ENCODE results near the gene ZCRB1.

The ZCRB1 gene

GRCh38 chr12:42284157-42284556, 41.7 kb downstream of the ZCRB1 start:
- TF ChIP-seq TAF1 (IDR thresholded peaks at IDR 0.05; ENCODE audit: borderline replicate concordance, insufficient read depth, low read length) (no peak), FOXP2 (optimal IDR thresholded peaks at IDR 0.05; ENCODE audit: borderline replicate concordance, extremely low read depth, extremely low read length, insufficient read depth) (no peak), REST (IDR thresholded peaks at IDR 0.05; ENCODE audit: insufficient read depth in 1 of 2, low read depth in 2 of 2, low read length in 2 of 2) (no peak), POLR2AphosphoS5 (IDR thresholded peaks at IDR 0.05; ENCODE audit: low read depth, low read length) (no peak), SIN3A (IDR thresholded peaks at IDR 0.05; ENCODE audit: borderline replicate concordance, insufficient read depth, low read length) (no peak)

GRCh38 chr12:42283739-42284138, 42.2 kb downstream of the ZCRB1 start:
- TF ChIP-seq FOXP2 (optimal IDR thresholded peaks at IDR 0.05; ENCODE audit: borderline replicate concordance, extremely low read depth, extremely low read length, insufficient read depth): no peak
- no peak for TF ChIP-seq SIN3A (IDR thresholded peaks at IDR 0.05; ENCODE audit: borderline replicate concordance, insufficient read depth, low read length)
- TF ChIP-seq POLR2AphosphoS5 (IDR thresholded peaks at IDR 0.05; ENCODE audit: low read depth, low read length): no peak
- TF ChIP-seq REST (IDR thresholded peaks at IDR 0.05; ENCODE audit: insufficient read depth in 1 of 2, low read depth in 2 of 2, low read length in 2 of 2): no peak
- no peak for TF ChIP-seq TAF1 (IDR thresholded peaks at IDR 0.05; ENCODE audit: borderline replicate concordance, insufficient read depth, low read length)

GRCh38 chr12:42282294-42282693, 43.6 kb downstream of the ZCRB1 start:
- TF ChIP-seq POLR2AphosphoS5 (IDR thresholded peaks at IDR 0.05; ENCODE audit: low read depth, low read length) (no peak), TAF1 (IDR thresholded peaks at IDR 0.05; ENCODE audit: borderline replicate concordance, insufficient read depth, low read length) (no peak), FOXP2 (optimal IDR thresholded peaks at IDR 0.05; ENCODE audit: borderline replicate concordance, extremely low read depth, extremely low read length, insufficient read depth) (no peak), REST (IDR thresholded peaks at IDR 0.05; ENCODE audit: insufficient read depth in 1 of 2, low read depth in 2 of 2, low read length in 2 of 2) (no peak), SIN3A (IDR thresholded peaks at IDR 0.05; ENCODE audit: borderline replicate concordance, insufficient read depth, low read length) (no peak)

- TF ChIP-seq REST (IDR thresholded peaks at IDR 0.05; ENCODE audit: insufficient read depth in 1 of 2, low read depth in 2 of 2, low read length in 2 of 2) (no peak), FOXP2 (optimal IDR thresholded peaks at IDR 0.05; ENCODE audit: borderline replicate concordance, extremely low read depth, extremely low read length, insufficient read depth) (no peak)
Observed at GRCh38 chr12:42281844-42282243, 44.0 kb downstream of the ZCRB1 start.

- TF ChIP-seq TAF1 (IDR thresholded peaks at IDR 0.05; ENCODE audit: borderline replicate concordance, insufficient read depth, low read length): no peak
- TF ChIP-seq POLR2AphosphoS5 (IDR thresholded peaks at IDR 0.05; ENCODE audit: low read depth, low read length): no peak
- TF ChIP-seq SIN3A (IDR thresholded peaks at IDR 0.05; ENCODE audit: borderline replicate concordance, insufficient read depth, low read length): no peak
Observed at GRCh38 chr12:42281278-42281677, 44.6 kb downstream of the ZCRB1 start.

Data from PFSK-1 (cell line).